Adrenal gland (tissue), 12 donors: ENCODE data around the gene SPTB. TPM values are rescaled to one million over a fixed set of nuclear protein-coding genes. Genes with fewer than 3 reads are reported as not detected.

Source experiments
- DNase-seq, 7 donors: peaks; one replicate each; pipeline ENCODE4 v3.0.0-alpha.2; 2019 to 2020
- H3K27ac ChIP-seq, 5 donors: fragments of 200-600 bp; sonication (generic) in 4 of 5; 1 replicate in 3 of 5; 2 replicates in 2 of 5; pipeline versions ENCODE4 v1.5.1 to v1.8.0; 2016 to 2020; ENCODE audit warnings: mild to moderate bottlenecking in 1 of 5
- H3K27me3 ChIP-seq: fragments of 200-600 bp; 2 replicates; pipeline ENCODE4 v1.8.0; 2021
- H3K36me3 ChIP-seq, 2 donors: fragments of 200-600 bp; replicated peaks in 1 of 2; 1 replicate in 1 of 2; 2 replicates in 1 of 2; pipeline versions ENCODE4 v1.5.1 to v1.8.0; 2018 to 2022
- H3K4me1 ChIP-seq, 2 donors: fragments of 200-600 bp; replicated peaks in 1 of 2; 1 replicate in 1 of 2; 2 replicates in 1 of 2; pipeline versions ENCODE4 v1.5.1 to v1.8.0; 2018 to 2021
- H3K4me3 ChIP-seq, 4 donors: fragments of 200-600 bp; sonication (generic) in 3 of 4; one replicate each; pipeline ENCODE4 v1.5.1; 2016 to 2018
- H3K9me3 ChIP-seq, 3 donors: fragments of 200-600 bp; sonication (generic) in 1 of 3; replicated peaks in 1 of 3; 1 replicate in 2 of 3; 2 replicates in 1 of 3; pipeline versions ENCODE4 v1.5.1 to v1.8.0; 2016 to 2021
- CTCF ChIP-seq, 6 experiments: fragments of 450-650 bp in 4 of 6; fragments of 200-600 bp in 2 of 6; sonication (generic) in 1 of 6; IDR thresholded peaks; 1 replicate in 5 of 6; 2 replicates in 1 of 6; pipeline versions ENCODE4 v1.5.1 to v1.8.0; 2016 to 2021; ENCODE audit warnings: antibody characterized with exemption in 6 of 6, mild to moderate bottlenecking in 2 of 6, moderate library complexity in 1 of 6
- POLR2A ChIP-seq, 2 donors: fragments of 450-650 bp; IDR thresholded peaks; one replicate each; pipeline ENCODE4 v1.6.1; 2017; ENCODE audit warnings: antibody characterized with exemption in 2 of 2, mild to moderate bottlenecking in 2 of 2, moderate library complexity in 1 of 2
- WGBS, 4 donors: extraction: QIAGEN DNeasy Blood & Tissue Kit in 2 of 4; methylation state at CpG; one replicate each; pipeline versions ENCODE4 v1.1.5 to v1.1.7; 2013 to 2017; 5-methylcytosine and 5-hydroxymethylcytosine counted together
- intact Hi-C, 2 donors: fragments of 100-400 bp; cut with DNase I; formaldehyde crosslinking; loops; one replicate each; pipeline versions ENCODE4 v1.14.1 to v1.15.0; 2022 to 2023
- polyA plus RNA-seq, 3 donors: library from polyadenylated mRNA; stranded (reverse); fragments of 200-250 nt in 2 of 3; fragments of 350-450 nt in 1 of 3; fragmentation: Illumina TruSeq in 1 of 3; extraction: RNeasy Lipid Tissue Mini Kit (QIAGEN cat#74804) in 1 of 3; gene quantifications; one replicate each; pipeline ENCODE4 v1.2.3, GENCODE V29; 2013 to 2014
- total RNA-seq, 9 donors: library from RNA; depleted of rRNA in 4 of 9; stranded (reverse); fragments of >200 nt in 4 of 9; fragments of 120-200 nt in 1 of 9; fragmentation: NEBNext Ultra II Directional in 1 of 9; extraction: Animal tissue kit (Norgen Biotek cat#: 25700) in 1 of 9; gene quantifications; one replicate each; pipeline versions ENCODE4 v1.1.0 to v1.2.4, GENCODE V29; 2013 to 2023
- donor health status: healthy with polysubstance abuse.
- donor health status: Bipolar disorder and iron deficiency.
- donor health status: DM: yes; HTN: yes; CAD: no.
- donor health status: DM: no; HTN: no; CAD: no.
- donor health status: DM: no; HTN: no; CAD: no.
- donor health status: DM: yes; HTN: yes; CAD: no.

The SPTB gene
- total and polyA plus RNA-seq, 12 donors, result 0.18 to 14.5 (median 1.2) TPM

- no peak overlapping the region for H3K4me3 ChIP-seq
- peaks cover 0 to 3% of the 10 kb centered on the region in 2 donors for H3K36me3 ChIP-seq
- H3K27me3 ChIP-seq, result no peaks in the 10 kb centered on the region
- DNase-seq, result no peak
- no peak for TF ChIP-seq POLR2A (IDR thresholded peaks at IDR 0.05)
- no peak for TF ChIP-seq CTCF (IDR thresholded peaks at IDR 0.05)
- H3K9me3 ChIP-seq, result no peaks in the 10 kb centered on the region
- peak overlapping the region in 1 of 5 donors; percentile 49 for H3K27ac ChIP-seq
- WGBS, 4 donors, result 62 to 70% (median 69%) methylated on average over 3 of the region's 3 CpGs
- intact Hi-C loops, result no loop called here
- no peaks in the 10 kb centered on the region for H3K4me1 ChIP-seq
Observed at GRCh38 chr14:64725261-64725815, 154.4 kb downstream of the SPTB start.

GRCh38 chr14:64724578-64724930 is 155.2 kb downstream of the SPTB start:
- peaks cover 0 to 3% of the 10 kb centered on the region in 2 donors for H3K36me3 ChIP-seq
- WGBS, 4 donors, result 58 to 89% (median 84%) methylated on average over 1 of the region's 1 CpG

DNA sequence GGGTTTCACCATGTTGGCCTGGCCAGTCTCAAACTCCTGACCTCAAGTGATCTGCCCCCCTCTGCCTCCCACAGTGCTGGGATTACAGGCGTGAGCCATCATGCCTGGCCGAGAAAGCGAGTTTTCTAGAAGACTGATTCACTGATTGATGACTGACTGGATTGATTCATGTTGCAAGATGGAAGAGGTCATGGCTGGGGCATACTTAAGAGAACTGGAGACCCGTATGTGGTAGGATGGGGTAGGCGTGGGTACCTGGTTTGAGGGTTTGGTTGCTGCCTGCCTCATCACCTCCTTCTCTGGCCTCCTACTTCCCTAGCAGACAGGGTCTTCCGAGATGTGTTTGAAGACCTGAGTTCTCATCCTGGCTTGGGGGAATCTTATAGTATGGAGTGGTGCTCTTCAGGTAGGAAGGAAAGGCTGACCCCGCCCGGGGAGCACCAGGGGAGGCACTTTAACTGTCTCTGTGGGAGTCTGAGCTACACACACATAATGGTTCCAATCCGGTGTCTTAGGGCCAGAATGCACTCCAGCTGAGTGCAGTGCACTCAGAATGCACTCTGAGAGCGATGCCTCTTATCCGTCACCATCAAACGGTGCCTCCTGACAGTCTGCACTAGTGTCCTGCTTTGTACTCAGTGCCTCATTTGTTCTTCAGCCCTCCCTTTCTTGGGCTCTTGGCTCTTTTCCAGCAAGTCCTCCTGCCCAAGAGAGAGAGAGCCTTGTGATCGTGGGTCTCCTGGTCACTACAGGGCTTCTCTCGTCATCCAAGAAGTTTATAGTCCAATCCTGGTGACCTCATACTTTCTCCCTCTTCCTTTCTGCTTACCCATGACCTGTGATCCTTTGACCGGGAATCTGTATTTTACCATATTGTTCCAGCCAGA is 155.8 kb downstream of the SPTB start:
- DNase-seq, result no peak
- H3K36me3 ChIP-seq, result peaks cover 0 to 3% of the 10 kb centered on the region in 2 donors
- peak overlapping the region in 1 of 5 donors; percentile 49 for H3K27ac ChIP-seq
- no peaks in the 10 kb centered on the region for H3K27me3 ChIP-seq
- H3K4me1 ChIP-seq, result no peaks in the 10 kb centered on the region
- H3K4me3 ChIP-seq, result no peak overlapping the region
- TF ChIP-seq POLR2A (IDR thresholded peaks at IDR 0.05) (no peak), CTCF (IDR thresholded peaks at IDR 0.05) (no peak)
- intact Hi-C loops, result no loop called here
- 72 to 77% (median 75%) methylated on average over 12 to 15 of the region's 15 CpGs for WGBS, 4 donors
- no peaks in the 10 kb centered on the region for H3K9me3 ChIP-seq

More at GRCh38 chr14:64724578-64724930, 155.2 kb downstream of the SPTB start:
- TF ChIP-seq POLR2A (IDR thresholded peaks at IDR 0.05) (no peak), CTCF (IDR thresholded peaks at IDR 0.05) (no peak)
- intact Hi-C loops, result no loop called here
- Histone ChIP-seq H3K4me3 (no peak overlapping the region), H3K27me3 (no peaks in the 10 kb centered on the region), H3K27ac (peak overlapping the region in 1 of 5 donors; percentile 49), H3K9me3 (no peaks in the 10 kb centered on the region), H3K4me1 (no peaks in the 10 kb centered on the region)
- no peak for DNase-seq

DNA sequence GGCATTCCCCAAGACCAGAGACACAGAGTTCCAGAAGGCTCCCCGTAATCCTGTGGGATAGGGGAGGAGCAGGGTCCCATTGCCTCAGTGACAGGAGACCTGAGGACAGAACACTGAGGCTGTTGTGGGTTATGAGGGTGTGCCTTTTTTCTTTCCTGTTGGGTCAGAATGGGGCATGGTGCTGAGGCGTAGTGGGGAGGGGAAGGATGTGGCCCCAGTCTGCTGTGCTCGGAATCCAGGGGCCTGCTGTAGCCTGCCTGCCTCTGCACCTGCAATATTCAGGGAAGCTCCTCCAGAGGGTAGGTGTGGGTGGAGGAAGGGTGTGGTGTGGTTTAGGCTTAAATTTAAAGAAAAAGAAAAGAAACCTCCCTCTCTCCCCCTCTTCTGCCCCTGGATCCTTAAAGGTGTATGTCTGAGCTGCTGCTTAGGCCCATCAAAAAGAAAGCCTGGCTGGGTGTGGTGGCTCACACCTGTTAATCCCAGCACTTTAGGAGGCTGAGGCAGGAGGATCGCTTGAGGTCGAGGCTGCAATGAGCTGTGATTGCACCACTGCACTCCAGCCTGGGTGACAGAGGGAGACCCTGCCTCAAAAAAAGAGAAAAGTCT is 156.8 kb downstream of the SPTB start:
- Histone ChIP-seq H3K4me1 (peaks cover 0 to 4% of the 10 kb centered on the region in 2 donors), H3K27ac (peak overlapping the region in 1 of 5 donors; percentile 68), H3K4me3 (no peak overlapping the region), H3K36me3 (no peaks in the 10 kb centered on the region), H3K27me3 (no peaks in the 10 kb centered on the region), H3K9me3 (no peaks in the 10 kb centered on the region)
- WGBS, 4 donors, result 85 to 88% (median 86%) methylated on average over 4 to 5 of the region's 5 CpGs
- DNase-seq, result no peak
- intact Hi-C loops, result no loop called here
- TF ChIP-seq POLR2A (IDR thresholded peaks at IDR 0.05) (no peak), CTCF (IDR thresholded peaks at IDR 0.05) (no peak)
